ENCODE results near the gene PCNX1.
A peak's percentile ranks its signal among the peaks of the same experiment; 100 is the strongest.

The PCNX1 gene

GRCh38 chr14:70916300-70916699, 9.0 kb downstream of the PCNX1 start:
- no peak overlapping the region for H3K4me3 ChIP-seq (ENCODE audit: low read depth, low read length)
- in situ Hi-C loops (cut with HindIII; ENCODE audit: low sequenced_read_pairs), result no loop called here

GRCh38 chr14:70916799-70917198, 9.5 kb downstream of the PCNX1 start:
- TF ChIP-seq CTCF (IDR thresholded peaks at IDR 0.05; ENCODE audit: low read depth, low read length), result no peak
- no peak for DNase-seq (ENCODE audit: low read depth, low spot score)
- in situ Hi-C loops (cut with HindIII; ENCODE audit: low sequenced_read_pairs), result no loop called here
- H3K4me3 ChIP-seq (ENCODE audit: low read depth, low read length), result no peak overlapping the region

More at GRCh38 chr14:70916300-70916699, 9.0 kb downstream of the PCNX1 start:
- no peak for DNase-seq (ENCODE audit: low read depth, low spot score)
- TF ChIP-seq CTCF (IDR thresholded peaks at IDR 0.05; ENCODE audit: low read depth, low read length), result no peak

DNA sequence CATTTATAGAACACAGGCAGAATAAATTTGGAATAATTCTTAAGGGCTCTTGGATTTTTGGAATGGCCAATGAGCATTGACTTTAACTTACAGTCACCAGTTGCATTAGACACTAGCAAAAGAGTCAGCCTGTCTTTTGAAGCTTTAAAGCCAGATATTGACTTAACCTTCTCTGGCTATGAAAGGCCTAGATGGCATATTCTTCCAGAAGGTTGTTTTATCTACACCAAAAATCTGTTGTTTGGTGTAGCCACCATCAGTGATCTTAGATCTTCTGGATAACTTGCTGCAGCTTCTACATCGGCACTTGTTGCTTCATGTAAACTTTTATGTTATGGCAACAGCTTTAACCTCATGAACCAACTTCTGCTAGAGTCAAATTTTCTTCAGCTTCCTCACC, 10.4 kb downstream of the PCNX1 start:
- in situ Hi-C loops (cut with HindIII; ENCODE audit: low sequenced_read_pairs), result no loop called here
- DNase-seq (ENCODE audit: low read depth, low spot score), result no peak
- H3K4me3 ChIP-seq (ENCODE audit: low read depth, low read length), result no peak overlapping the region
- TF ChIP-seq CTCF (IDR thresholded peaks at IDR 0.05; ENCODE audit: low read depth, low read length), result no peak

DNA sequence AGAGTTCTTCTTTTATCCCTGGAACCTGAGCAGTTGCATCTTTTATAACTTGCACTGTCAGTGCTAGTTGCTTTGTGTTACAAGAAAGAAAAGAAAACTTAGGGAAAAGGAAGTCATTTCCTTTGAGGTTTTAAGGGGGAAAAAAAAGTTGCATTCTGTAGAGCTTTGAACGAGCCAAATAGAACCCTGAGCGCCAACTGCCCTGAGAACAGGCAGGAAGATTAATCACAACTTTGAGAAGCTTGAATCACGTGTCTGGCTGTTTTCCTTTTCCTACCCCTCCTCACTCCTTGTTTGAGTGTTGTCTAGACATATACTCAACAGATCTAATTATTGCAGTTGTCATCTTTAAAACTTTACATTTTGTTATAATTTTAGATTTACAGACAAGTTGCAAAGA, 12.5 kb downstream of the PCNX1 start:
- in situ Hi-C loops (cut with HindIII; ENCODE audit: low sequenced_read_pairs), result no loop called here
- peak; percentile 56 for DNase-seq (ENCODE audit: low read depth, low spot score)

DNA sequence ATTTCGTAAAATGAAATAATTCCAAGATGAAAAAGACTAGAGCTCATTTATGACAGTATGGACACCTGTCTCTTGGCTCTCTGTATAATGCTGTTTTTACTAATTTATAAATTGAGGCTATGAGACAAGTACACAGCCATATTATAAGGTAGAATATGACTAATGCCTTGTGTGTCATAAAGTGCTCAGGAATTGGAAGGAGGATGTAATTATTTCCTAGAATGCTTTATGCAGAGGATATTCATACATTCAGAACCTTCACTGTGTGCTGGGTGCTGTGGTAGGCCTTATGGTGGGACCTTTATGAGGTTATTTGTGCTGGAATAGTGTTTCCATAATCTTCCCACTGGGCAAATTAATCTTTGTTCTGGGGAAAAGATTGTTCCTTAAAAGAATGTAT, 13.3 kb downstream of the PCNX1 start:
- no peak for TF ChIP-seq CTCF (IDR thresholded peaks at IDR 0.05; ENCODE audit: low read depth, low read length)
- H3K4me3 ChIP-seq (ENCODE audit: low read depth, low read length), result no peak overlapping the region
- in situ Hi-C loops (cut with HindIII; ENCODE audit: low sequenced_read_pairs), result no loop called here
- no peak for DNase-seq (ENCODE audit: low read depth, low spot score)

More for the DNA sequence above, 12.5 kb downstream of the PCNX1 start:
- no peak for TF ChIP-seq CTCF (IDR thresholded peaks at IDR 0.05; ENCODE audit: low read depth, low read length)
- H3K4me3 ChIP-seq (ENCODE audit: low read depth, low read length), result no peak overlapping the region

DNA sequence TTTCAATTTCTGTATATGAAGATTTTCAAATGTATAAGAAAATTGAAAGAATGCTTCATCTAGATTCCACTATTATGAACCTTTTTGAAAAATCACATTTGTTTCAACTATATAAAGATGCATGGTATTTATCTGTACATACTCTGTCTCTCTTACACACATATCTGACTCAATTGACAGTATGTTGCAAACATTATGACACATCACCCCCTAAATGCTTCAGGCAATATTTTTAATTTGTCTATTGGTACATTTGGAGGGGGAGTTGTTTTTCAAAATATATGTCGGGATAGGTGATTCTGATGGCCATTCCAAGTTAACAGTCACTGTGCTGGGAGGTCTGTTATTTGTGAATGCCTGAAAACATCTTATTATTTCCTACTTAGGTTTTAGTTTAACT, 14.4 kb downstream of the PCNX1 start:
- no peak for DNase-seq (ENCODE audit: low read depth, low spot score)
- no peak for TF ChIP-seq CTCF (IDR thresholded peaks at IDR 0.05; ENCODE audit: low read depth, low read length)
- H3K4me3 ChIP-seq (ENCODE audit: low read depth, low read length), result no peak overlapping the region
- in situ Hi-C loops (cut with HindIII; ENCODE audit: low sequenced_read_pairs), result no loop called here

GRCh38 chr14:70924521-70924920, 17.3 kb downstream of the PCNX1 start:
- no peak for DNase-seq (ENCODE audit: low read depth, low spot score)
- H3K4me3 ChIP-seq (ENCODE audit: low read depth, low read length), result no peak overlapping the region
- no peak for TF ChIP-seq CTCF (IDR thresholded peaks at IDR 0.05; ENCODE audit: low read depth, low read length)
- in situ Hi-C loops (cut with HindIII; ENCODE audit: low sequenced_read_pairs), result no loop called here
